NCI-H748 (cell line): ENCODE data around the gene SMYD2.
"Not testable (repeated sequence)": the region's sequence is repeated elsewhere in the genome, so short reads cannot be mapped to it uniquely, and the experiment has no call there.

Source experiments
- DNase-seq: peaks from one replicate; lab custom pipeline; 2025; ENCODE audit not compliant: unreplicated experiment; lab: John Stamatoyannopoulos, UW

The SMYD2 gene

DNA sequence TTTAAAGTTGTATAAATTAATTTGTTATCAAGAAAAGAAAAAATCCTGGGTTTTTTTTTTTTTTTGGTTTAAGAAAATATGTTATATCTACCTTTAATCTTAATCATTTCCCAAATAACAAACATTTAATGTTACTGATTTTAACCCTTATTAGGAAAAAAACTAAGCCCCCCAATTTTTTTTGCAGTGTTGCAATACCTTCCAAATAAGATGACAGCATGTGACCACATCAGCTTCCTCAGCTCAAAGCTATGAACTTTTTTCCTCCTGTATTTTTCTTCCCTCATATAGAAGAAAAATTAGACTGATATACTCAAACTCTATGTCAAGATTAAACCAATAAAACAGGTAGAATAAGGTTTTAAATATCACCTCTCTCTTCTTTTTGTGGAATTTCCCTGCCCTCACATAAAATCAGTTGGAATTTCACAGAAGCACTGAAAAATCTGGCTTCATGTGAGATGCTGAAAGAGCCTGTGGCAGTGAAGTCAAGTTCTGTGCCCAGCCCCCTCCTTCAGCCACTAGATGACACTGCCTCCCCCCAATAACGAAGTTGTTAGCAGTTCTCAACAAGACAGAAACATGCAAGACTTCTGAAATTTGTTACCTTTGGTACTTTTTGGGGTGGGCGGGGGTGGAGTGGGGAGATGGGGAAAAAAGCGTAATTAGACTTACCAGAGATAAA is 9.6 kb upstream of the SMYD2 start:
- no peak for DNase-seq

DNA sequence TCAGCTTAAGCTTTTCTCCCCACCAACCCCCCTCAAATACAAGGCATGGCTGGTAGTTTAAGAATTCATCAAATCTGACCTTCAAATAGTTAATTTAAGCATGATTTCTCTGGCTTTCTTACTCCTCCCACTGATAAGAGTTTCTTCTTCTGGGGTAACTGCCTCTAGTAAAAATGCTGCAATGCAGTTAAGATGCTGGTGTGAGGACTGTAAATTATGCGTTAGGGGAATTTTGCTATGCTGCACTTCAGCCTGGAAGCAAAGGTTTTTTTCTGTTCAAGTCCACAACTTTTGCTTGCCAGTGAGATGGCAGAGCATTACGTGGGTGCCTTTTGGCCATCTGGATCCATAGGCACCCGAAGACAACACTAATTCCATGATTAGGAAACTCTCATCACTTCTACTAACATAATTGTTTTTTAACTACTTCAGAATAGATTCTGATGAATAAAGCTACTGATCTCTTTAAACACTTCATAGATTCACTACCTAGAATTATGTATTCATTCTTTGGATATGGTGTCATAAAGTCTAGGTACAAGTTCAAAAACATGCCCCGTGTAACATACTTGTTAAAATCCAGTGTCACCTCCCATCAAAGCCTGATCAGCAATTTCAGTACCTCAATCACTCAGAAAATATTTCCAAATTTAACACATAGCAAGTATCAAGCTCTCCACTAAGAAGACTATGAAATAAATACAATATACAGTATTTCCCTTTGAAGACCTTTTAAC is 8.8 kb upstream of the SMYD2 start:
- no peak for DNase-seq

DNA sequence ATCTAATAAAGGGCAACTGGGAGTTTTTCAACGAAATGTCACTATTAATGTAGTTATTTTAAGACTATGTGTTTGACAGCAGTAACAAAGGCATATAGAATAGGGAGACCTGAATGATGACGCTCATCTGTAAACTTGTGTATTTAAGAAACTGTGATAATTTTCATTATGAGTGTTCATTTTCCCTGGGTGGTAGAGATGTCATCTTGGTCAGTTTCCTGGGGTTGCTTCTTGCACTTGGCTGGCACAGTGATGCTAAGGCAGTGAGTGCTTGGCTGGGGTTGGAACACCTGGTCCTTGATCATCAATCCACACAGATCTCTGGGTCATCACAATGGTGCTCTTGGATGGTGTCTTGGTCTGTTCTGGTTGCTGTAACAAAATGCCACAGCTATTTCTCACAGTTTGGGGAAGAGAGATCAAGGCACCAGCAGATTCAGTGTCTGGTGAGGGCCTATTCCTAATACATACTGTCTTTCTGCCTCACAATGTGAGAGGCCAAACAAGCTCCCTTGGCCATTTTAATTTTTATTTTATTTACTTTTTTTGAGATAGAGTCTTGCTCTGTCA is 7.9 kb upstream of the SMYD2 start:
- no peak for DNase-seq

DNA sequence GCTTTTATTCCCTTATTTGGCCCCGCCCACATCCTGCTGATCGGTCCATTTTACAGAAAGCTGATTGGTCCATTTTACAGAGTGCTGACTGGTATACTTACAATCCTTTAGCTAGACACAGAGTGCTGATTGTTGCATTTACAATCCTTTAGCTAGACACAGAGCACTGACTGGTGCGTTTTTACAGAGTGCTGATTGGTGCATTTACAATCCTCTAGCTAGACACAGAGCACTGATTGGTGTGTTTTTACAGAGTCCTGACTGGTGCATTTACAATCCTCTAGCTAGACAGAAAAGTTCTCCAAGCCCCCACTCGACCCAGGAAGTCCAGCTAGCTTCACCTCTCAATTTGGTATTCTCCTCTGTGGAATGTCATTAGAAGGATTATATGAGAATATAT is 5.3 kb upstream of the SMYD2 start:
- DNase-seq, result not testable (repeated sequence)

DNA sequence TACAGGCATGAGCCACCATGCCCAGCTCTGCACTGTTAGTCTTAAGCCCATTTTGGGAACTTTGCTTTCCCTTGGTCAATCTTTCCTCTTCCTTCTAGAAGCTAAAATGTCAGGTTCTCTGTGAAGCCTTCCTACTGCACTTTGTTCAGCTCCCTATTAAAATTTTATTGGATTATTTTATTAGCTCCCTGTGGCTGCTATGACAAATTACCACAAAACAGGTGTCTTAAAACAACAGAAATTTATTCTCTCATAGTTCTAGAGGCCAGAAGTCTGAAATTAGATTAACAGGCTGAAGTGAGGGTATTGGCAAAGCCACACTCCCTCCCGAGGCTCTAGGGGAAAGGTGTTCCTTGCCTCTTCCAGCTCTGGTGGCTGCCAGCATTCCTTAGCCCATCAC is 4.2 kb upstream of the SMYD2 start:
- no peak for DNase-seq

DNA sequence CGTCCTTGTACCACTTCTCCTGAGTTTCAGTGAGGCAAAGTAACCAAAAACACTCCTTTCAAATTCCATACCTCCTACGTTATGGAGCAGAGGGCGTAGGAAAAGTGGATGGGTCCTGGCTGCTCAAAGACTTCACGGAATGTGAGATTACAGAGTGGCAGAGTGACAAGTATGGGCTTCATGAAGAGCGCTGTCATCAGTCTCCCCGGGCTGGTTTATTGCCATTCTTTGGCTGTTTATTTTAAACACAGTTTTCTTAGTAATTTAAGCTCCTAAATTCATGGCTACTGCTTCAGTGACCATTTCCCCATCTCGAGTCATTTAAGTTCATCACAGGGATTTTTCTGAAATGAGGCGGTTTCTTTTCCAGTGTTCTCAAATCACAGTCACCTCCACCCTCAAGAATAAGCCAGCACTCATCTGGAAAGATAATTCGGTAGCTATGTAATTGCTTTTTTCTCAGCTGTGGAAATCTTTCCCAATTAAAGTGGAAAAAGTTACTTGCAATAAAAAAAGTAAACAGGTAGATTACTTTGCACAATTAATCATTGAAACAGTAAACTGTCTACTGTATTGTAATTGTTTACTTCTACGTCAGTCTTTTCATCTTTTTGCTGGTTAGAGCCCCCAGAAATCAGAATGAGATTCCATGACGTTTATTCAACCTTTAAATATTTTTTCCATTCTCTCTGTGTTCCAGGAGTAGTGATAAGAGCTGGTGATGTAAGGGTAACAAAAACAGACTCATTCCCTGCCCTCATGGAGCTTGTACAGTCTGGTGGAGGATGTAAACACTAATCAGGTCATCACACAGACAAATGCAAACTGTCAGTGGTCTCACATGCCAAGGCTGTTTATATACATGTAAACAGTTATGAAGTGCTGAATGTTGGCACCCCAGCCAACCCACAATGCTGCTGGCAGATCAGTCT is 3.0 kb upstream of the SMYD2 start:
- DNase-seq, result no peak

DNA sequence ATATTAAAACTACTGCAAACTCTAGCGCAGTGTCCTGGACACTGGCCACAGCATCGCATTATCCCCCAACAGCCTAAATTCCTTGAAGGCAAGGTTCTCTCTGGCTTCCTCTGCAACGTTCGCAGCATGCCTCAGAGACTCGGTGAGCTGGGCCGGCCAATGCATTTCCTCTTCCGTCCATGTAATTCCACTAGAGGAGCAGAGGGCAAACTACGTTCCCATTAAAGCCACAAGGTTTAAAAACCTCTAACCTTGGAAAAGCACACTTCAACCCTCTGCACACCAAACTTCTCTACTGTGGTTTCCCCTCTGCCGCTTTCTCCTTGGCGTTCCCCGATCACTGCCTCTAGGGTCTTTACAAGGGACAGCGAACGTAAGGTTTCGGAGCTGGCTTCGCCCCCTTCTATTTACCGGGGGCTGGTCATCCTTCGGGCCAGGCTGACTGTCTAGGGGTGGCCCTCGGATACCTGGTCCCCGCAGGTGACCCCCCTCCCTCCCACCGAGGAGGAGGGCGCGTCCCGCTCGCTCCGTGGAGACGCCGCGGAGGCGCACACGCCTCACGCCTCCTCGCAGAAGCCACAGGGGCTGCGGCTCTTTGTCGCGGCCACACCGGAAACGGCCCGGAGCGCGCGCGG is 456 bp upstream of the SMYD2 start:
- peak; percentile 70 for DNase-seq

DNA sequence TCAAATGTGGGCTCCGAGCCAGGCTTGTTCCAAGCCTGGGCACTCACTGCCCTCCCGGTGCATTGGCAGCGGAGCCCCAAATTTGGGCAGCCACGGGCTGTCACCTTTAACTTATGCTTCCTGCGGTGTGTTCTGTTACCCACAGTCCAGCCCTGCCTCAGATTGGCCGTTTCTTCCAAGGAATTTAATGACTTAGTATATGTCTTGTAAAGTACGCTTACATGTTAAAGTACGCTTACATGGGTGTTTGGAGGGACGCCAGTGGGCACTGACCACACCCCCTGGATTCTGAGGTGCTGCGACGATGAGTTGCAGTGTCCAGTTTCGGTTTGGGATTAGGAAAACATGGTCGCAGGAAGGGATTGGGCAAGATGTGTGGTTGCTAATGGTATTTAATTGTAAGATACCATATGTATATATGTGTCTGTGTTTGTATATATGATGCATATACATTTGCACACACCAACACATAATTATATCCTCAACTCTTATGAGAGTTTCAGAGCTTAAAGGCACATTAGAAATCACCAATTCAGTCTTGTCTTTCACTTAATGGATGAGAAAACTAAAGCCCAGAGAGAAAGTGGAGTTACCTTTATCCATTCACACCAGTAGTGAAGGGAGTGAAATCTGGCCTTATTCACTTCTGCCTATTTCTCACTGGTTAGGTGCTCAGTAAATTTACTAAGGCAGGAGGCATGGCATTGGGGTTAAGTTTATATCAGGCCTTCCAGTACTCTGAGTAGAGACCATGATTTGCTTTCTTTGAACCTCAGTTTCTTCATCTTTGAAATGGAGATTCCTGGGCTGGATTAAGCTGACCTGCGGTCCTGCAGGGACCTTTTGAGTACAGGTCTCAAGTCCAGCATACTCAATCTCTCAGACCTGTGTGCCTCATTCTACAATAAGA is 1.0 kb downstream of the SMYD2 start:
- peak; percentile 41 for DNase-seq

DNA sequence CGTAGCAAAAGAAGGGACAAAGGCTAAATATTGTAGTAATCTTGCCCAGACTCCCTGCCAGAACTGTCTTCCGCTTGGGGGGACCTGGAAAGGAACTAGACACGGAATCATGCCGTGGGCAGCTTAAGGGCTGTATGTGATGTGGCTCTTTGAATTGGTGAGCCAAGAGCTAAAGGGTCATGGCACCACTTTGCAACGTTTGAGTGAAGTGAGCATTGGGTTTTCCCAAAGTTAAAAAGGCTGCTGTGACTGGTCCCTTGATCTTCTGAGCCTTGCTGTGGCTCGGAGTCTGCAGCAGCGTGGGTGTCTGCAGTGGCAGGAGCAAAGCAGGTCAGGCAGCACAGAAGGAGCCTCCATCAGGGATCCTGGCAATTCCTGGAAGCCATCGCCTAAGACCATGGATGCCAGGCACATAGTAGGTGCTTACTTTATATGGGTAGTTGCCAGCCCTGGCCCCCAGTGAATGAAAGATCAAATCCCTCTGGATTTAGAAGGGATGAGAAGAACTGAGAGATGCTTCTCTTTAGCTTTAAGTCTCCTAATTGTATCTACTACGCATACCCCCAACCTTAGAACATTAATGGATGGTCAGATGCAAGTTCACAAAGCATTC is 1.8 kb downstream of the SMYD2 start:
- DNase-seq, result no peak

DNA sequence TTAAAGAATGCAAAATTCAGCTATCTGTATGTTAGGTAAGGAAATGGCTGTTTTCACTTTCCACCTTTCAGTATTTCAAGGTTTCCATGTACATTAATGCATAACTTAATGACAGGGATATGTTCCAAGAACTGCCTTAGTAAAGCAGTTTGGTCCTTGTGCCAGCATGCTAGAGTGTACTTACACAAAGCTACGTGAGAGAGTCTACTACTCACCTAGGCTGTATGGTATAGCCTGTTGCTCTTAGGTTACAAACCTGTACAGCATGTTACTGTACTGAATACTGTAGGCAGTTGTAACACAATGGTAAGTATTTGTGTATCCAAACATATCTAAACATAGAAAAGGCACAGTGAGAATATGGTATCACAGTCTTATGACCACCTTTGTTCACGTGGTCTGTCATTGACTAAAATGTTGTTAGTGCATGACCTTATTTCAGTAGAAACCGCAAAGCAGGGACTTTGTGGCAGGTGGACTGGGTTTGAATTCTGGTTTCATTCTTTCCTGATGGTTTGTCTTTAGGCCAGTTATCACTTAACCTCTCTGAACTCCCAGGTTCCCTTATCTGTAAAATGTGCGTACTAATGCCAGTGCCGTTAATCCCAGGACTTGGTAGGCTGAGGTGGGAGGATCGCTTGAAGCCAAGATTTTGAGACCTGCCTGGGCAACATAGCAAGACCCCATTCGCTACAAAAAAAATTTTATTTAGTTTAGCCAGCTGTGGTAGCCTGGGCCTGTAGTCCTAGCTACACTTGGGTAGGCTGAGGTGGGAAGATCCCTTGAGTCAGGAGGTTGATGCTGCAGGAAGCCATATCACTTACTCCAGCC is 4.9 kb downstream of the SMYD2 start:
- no peak for DNase-seq

DNA sequence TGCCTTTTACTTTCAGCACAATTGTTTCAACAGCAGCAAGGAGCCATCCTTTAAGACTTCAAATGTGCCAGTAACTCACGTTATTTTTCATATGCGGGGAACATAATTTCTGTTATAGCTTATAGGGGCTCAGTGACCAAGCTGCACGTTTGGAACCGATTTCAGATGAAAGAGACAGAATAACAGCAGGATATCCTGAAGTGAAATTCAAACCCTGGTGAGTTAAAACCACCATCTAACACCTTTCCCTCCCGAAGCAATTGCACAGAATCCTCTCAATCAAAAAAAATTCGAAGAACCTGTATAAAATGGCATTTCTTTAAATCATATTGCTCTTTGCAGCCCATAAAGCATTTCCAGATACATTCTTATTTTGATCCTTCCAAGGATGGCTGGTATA is 6.9 kb downstream of the SMYD2 start:
- DNase-seq, result no peak

DNA sequence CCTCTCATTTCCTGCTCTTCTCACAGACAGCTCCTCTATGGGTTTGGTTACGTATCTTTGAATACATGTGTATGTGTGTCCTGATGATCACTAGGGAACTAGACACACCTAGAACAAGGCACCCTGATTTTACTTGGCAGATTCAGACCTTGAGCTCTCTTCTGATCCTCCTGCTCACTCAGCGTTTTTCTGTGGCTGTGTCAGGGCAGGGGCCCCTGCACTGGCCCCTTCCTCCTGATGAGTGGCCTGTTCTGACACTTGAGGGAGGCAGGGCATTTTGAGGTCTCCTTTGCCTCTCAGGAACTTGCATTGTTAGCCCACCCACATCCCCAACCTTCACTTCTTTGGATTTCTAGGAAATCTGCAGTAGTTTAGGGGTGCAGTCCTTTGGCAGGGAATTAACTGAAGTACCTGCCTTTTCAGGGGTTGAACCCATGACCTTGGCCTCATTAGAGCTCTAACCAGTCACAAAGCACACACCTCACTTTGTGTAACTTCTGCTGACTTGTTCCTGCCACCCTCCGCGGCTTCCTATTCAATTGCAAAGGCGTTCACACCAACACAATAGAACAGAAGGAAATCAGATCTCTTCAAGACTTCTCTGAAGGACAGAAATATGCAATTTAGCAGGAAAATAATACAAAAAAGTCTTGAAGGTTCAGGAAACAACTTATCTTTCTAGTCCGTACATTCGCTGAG is 8.8 kb downstream of the SMYD2 start:
- DNase-seq, result no peak

DNA sequence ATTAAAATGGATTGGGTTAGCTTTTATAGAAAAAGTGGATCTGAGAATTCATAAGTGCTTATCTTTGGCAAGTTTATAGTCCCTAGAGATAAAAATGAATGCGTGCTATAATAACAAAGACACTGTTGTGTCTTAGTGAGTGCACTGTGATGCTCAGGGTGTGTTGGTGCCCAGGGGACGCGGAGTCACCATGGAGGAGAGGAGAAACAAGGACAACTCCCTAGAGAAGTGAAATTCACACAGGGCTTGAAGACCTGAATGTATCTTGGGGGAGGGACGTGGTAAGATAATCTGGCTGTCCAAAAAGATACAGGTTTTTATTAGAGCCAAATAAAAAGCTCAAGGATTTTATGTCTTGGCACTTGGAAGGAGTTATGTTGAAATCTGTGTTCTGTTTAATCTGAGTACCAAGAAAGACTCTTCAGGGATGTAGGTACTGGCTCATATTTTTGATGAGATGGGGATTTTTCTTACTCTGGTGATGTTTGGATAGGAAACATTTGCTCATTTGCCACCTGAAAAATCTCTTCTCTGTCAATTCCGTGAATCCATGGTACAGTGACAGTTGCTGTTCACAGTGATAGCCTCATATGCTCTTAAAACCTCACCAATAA is 9.6 kb downstream of the SMYD2 start:
- DNase-seq, result no peak

DNA sequence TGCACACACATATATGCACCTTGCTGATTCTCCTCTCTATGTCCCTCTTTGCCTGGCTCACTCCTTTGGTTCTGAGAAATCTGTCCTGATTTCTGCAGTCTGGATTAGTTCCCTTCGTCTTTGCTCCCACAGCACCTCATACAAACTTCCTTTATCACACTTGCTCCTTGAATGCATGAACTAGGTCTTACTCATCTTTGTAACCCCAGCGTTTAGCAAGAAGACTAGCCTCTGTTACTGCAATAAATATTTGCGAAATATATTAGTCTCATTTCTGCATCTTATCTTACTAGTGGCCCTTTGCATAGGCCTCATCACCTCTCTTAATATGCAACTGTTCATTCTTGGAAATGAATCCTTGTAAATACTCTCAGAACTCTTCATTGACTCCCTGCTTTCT is 11.4 kb downstream of the SMYD2 start:
- no peak for DNase-seq

DNA sequence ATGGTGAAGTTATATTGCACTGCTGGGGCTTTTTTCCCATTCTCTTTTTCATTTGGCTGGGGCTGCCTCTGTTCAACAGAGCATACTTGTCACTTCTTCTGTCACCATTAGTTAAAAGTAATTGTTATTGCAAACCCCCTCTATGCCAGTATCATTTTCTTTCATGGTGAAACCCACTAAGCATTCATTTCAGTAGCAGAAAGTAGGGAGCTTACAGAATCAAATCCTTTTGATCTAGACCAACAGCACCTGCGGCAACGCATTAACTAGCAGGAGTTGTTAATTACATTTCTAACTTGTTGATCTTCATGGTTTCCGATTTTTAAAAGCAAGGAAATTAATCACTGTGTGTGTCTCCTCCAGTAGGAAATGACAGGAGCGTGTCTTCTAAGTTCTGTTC is 15.0 kb downstream of the SMYD2 start:
- DNase-seq, result no peak

DNA sequence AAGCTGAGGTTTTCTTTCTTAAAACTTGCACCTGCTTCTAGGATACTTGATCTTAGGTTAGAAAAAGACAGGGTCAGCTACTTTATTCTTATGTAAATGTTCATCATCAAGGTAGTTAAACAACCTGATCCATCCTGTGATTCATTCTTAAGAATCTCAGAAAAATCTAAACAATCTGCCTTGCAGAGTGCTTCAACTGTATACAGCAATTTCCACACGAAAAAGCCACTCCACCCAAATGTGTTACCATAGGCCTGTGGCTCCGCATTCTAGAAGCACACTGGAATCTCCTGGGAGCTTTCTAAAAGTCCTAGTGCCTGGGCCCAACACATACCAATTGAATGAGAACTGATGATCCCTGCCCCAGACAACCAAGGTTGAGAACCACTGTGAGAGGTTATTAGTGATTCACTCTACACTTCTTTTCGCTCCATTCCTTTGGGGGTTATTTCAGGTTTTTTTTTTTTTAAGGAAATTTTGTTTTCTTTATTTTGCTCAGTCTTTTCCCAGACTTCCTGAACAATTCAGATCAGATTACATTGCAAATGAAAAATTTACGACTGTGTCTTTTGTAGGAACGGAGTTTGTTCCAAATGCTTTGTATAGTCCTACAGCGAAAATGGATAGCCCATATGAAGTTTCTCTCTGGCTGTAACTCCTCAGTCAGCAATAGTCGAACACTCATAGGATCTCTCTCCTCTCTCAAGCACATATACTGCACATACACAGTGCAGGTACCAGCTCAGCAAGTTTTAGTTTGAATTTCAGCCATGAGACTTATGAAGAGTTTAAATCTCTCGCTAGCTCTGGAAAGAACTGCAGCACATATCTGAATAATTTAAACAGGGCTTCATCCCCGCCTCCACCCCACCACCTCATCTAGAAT is 16.1 kb downstream of the SMYD2 start:
- DNase-seq, result no peak
